Mesenteric fat pad (tissue), 1 donor: Measurements from ENCODE around the gene MRPS24. TPM values are rescaled to one million over a fixed set of nuclear protein-coding genes. Genes with fewer than 3 reads are reported as not detected.

Source experiments
- DNase-seq: peaks from one replicate; pipeline ENCODE4 v3.0.0-alpha.2; 2020; ENCODE audit warnings: low spot score
- total RNA-seq: library from RNA; stranded (reverse); fragmentation: NEBNext Ultra II Directional; extraction: Animal tissue kit (Norgen Biotek cat#: 25700); gene quantifications from one replicate; pipeline ENCODE4 v1.2.1, GENCODE V29; 2021
- donor health status: DM: yes; HTN: yes; CAD: no.

Gene MRPS24
- total RNA-seq, 1 donor from 2014 or later: 78.5 TPM

DNA sequence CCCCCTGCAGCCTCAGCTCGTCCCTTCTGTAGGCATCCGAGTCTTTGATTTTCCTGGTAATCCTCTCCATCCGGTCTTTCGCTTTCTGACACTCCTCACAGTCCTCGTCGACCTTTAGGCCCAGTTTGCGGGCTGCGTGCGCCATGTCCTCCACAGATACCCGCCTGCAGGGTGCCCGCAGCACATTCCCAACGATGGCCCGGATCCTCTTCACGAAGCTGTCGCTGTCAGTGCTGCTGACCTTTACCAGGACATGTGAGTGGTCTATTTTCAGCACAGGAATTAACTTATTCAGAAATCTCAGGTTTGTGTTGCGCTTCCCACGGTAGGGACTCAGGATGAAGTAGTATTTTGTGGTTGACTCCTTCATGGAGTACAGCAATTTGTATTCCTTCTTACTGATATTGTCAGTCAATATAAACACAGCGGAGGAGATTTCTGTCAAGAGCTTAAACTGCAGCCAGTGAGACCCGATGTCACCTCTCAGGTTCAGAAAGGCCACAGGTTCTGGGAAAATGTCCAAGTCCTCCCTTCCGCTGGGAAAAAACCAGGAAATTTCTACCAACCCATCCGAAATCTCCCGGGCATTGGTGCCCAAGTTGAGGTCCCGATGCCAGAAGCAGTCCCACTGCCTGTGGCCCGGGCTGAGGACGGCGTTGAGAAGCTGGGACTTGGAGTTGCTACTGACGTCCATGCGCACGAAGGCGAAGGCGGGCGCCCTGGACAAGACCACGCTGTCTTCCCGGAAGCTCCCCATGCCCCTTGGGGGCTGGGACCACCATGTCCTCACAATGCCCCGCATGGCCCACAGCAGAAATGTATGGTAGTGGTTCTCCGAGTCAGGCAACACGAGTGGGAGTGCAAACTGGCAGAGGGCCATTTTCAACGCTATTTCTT is 8.9 kb upstream of the MRPS24 start:
- no peak for DNase-seq

DNA sequence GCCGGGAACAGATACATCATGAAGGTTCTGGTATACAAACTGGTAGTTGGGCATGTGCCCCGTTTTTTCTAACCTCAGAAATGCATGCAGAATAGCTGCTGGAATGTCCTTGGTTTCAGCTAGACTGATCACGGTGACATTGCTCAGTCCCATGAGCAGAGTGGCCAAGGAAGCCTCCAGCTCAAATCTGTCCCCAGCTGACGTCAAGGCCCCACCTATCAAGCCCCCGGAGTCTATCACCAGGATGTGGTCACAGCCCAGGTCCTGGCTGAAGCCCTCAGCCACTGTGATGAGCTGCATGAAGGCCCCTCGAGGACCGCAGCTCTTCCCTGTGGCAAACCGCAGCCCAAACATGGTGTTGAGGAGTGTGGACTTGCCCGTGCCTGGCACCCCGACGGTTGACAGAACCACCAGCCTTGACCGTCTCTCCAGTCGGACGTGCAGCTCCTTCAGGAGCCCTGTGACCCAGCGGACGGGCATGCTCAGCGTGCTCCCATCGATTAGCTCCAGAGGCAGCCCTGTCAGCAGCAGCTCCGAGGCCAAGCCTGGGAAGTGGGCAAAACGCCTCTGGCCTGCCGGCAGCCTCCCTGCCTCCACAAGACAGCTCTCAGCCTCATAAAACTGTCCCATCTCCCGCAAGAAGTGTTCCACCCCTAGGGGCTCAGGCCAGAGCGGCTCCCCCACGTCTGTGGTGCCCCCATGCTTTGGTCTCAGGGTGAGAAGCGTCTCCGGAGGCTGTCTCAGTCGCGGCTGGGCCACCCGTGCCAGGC is 7.8 kb upstream of the MRPS24 start:
- DNase-seq: no peak

DNA sequence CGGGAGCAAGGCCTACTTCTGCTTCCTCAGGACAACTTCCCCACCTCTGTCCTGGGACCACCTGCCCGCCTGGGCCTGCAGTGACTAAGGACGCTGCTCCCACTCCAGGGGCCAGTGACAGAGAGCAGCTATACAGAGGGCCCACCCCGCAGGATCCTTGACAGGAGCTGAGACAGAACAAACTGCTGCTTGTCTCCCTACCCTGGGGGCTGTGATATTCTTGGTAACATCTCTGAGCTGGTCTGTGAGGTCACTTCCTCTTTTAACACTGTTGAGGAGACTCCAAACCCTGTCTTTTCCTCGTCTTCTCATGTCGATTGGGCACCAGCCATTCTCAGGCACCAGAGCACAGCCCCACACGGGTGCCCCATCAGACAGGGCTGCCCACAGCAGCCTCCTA is 6.9 kb upstream of the MRPS24 start:
- DNase-seq: no peak

DNA sequence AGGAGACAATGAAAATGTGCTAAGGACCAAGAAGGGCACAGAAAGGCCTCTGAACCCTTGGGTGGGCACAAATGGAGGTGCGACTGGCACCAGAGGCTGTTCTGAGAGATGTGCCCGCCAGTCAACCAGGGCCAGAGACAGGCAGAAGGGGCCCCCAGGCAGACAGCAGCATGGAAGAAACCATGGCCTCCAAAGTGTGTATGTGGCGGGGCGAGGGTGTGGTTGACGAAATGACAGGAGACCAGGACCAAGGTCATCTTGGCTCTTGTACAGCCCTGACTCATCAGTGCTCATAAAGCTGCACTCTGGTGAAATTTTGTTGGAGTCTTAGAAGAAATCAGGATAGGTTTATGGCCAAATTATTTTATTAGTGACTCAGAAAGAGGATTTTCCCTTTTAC is 4.0 kb upstream of the MRPS24 start:
- no peak for DNase-seq

DNA sequence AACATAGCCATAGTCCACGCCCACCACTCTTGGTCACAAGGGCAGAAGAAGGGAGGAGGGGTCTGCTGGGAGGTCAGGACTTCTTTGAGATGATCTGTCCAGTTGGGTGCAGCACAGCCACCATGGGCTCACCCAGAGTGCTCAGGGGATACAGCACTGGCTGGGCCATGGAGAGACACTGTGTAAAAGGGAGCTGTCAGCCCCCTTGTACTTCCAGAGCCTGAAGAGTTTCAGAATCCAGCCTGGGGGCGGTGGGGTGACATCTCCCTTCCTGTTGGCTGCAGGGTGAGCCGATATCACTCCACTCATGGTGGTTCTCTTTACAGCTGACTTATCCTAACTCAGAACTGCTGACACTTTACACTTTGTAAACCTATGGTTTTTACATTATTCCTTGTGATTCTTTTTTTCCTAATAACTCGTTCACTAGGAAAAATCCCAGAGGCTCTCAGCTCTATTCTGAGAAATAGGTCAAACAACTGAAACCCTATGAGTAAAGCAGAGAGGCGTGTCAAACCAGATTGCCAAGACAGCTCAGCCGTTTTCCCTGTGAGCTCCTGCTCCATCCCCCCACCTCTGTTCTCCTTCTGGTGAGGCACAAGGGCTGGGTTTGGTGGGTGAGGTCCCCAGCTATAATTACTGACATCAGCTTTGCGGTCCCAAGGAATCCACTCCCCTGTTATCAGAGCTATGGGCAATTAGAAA is 3.2 kb upstream of the MRPS24 start:
- no peak for DNase-seq

DNA sequence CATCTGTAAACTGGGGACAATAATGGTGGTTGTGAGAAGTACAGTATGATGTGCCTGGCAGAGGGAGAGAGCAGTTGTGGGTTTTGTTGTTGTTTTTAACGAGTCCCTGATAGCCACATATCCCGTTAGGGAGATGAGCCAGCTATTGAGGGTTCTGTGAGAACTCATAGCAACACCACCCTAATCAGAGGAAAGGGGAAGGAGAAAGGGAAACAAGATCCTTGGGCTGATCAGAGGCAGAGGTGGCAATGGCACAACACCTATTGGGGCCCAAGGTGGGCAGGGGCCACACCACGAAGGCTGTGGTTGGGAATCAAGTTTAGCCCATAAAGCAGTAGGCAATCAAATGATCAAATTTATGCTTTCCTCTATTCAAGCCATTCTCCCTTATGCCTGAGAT is 1.7 kb upstream of the MRPS24 start:
- no peak for DNase-seq

GRCh38 chr7:43870316-43870715 is 999 bp upstream of the MRPS24 start:
- DNase-seq: no peak

- DNase-seq: no peak
These were observed 537 bp upstream of the MRPS24 start for GRCh38 chr7:43869867-43870240.

DNA sequence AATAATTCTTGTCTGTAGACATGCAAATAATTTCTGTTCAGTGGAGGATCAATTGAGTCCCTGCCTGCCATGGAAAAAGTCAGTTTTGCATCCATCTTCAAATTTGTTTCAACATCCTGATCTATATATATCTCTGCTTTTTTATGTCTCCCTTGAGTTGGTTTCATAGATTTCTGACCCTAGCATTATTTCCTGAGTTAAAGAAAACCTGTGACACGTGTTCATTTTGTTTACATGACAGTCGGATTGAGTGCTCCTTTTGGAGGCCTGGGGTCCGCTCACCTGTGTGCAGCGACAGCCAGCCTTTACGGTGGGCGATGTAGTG is 674 bp downstream of the MRPS24 start:
- no peak for DNase-seq

- no peak for DNase-seq
These were observed 1.1 kb downstream of the MRPS24 start for GRCh38 chr7:43868181-43868580.

GRCh38 chr7:43865277-43865676 is 4.0 kb downstream of the MRPS24 start:
- no peak for DNase-seq

DNA sequence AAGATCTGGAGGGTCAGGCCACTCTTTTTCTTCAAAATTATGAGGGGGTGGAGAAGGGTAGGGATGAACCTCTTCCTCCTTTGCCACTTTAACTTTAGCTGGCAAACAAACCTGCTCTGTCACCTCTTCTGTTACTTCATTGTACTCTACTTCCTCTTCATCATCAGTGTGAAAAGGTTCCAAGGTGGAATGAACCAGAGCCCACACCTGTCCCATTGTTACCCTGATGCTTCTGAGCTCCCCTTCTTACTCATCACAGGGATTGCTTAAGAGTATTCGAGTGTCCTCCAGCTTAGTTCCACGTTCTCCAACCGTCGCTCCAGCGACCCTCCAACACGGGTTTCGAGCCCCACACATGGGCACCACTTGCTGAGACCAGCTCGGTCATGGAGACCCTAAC is 5.2 kb downstream of the MRPS24 start:
- DNase-seq: no peak

DNA sequence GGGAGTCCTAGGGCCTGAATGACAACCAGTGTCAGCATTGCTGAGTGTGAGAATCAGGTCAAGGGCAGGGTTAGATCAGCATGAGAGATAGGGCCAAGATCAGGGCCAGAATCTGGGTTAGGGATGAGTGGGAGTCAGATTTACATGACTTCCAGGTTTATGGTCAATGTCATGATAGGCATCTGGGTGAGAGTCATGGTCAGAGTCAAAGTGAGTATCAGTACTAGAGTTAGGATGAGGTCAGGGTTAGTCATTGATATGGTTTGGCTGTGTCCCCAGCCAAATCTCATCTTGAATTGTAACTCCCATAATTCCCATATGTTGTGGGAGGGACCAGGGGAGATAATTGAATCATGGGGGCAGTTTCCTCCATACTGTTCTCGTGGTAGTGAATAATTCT is 12.3 kb downstream of the MRPS24 start:
- DNase-seq: no peak

DNA sequence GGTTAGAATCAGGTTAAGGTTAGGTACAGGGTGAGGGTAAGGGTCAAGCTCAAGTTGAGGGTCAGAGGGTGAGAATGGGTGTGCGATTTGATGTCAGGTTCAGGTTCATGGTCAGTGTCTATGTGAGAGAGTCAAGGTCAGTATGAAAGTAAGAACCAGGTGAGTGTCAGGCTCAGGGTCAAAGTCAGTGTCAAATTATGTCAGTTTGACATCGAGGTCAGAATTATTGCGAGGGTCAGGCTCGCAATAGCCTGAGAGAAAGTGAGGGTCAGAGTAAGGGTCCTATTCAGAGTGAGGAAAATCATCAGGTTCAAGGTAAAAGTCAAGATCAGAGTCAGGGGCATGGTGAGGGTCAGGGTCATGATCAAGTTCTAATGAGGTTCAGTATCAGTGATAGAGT is 13.0 kb downstream of the MRPS24 start:
- DNase-seq: no peak

DNA sequence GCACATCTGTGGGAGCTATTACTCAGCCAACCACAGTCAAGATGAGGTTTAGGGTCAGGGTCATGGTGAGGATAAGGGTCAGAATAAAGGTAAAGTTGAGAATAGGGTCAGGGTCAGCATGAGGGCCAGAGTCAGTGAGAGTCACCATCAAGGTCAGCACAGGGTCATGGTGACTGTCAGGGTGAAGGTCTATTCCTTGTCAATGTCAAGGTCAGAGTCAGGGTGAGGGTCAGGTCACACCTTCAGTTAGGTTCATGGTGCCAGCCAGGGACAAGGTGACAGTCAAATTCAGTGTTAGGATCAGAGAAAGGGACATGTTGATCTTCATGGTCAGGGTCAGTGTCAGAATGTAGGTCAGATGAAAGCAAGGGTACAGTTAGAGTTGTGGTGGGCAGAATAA is 14.1 kb downstream of the MRPS24 start:
- DNase-seq: no peak

DNA sequence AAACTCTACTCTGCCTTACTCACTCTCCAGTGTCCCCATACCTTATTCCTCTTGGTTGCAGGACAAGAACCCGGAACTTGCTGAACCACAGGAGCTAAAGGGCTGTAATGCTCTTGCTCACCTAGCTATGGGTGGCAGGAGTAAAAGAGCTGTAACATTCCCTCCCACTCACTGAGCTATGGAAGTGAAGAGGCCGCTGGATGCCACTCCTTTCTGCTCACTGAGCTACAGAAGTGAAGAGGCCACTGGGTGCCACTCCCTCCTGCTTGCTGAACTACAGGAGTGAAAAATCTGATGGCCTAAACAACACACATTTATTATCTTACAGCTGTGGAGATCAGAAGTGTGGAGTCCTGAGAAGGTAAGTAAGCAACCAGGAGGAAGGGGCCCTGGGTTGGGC is 17.5 kb downstream of the MRPS24 start:
- DNase-seq: no peak

GRCh38 chr7:43850348-43851116 is 18.8 kb downstream of the MRPS24 start:
- DNase-seq: no peak

- DNase-seq: no peak
These were observed 20.3 kb downstream of the MRPS24 start for GRCh38 chr7:43849047-43849446.

GRCh38 chr7:43847496-43847895 is 21.8 kb downstream of the MRPS24 start:
- DNase-seq: no peak

DNA sequence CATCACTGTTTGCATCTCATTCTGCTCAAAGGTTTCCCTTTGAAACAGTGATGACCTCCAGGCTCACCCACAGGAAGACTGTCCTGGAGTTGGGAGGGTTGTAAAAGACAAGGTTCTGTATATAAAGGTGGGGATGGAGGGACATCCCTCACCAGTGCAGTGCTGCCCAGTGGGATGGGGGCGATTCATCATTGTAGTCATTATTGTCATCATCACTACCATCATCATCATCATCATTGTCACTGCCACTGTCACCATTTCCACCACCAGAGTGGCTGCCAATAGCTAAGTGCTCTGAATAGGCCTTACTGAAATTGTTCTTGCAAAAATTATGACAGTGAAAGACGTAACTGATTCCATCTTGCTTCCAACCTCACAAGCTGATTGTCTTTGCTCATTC is 24.7 kb downstream of the MRPS24 start:
- no peak for DNase-seq

- no peak for DNase-seq
These were observed 25.1 kb downstream of the MRPS24 start for GRCh38 chr7:43844257-43844656.
